Body of pancreas (tissue), 4 donors: Measurements from ENCODE around the gene CNOT1. TPM values are rescaled to one million over a fixed set of nuclear protein-coding genes. Genes with fewer than 3 reads are reported as not detected.
A peak's percentile ranks its signal among the peaks of the same experiment; 100 is the strongest.

ENCODE experiments used
- ATAC-seq: fragments of 150-250 bp; one replicate; pipeline ENCODE4 v1.9.1; 2016
- DNase-seq, 4 donors: peaks; one replicate each; pipeline ENCODE4 v3.0.0-alpha.2; 2019
- H3K27ac ChIP-seq, 4 donors: fragments of 200-600 bp; sonication (generic); 1 replicate in 3 of 4; 2 replicates in 1 of 4; pipeline versions ENCODE4 v1.5.1 to v1.6.1; 2016 to 2019; ENCODE audit warnings: mild to moderate bottlenecking in 1 of 4, mixed read lengths in 1 of 4, moderate library complexity in 1 of 4
- H3K27me3 ChIP-seq, 2 donors: fragments of 200-600 bp; sonication (generic); one replicate each; pipeline ENCODE4 v1.6.0; 2016; ENCODE audit warnings: mild to moderate bottlenecking in 1 of 2
- H3K36me3 ChIP-seq, 2 donors: fragments of 200-600 bp; sonication (generic); replicated peaks in 1 of 2; 2 replicates each; pipeline ENCODE4 v1.5.1; 2016; ENCODE audit warnings: low read depth in 2 of 2; ENCODE audit not compliant: insufficient read depth in 1 of 2
- H3K4me1 ChIP-seq: fragments of 200-600 bp; sonication (generic); one replicate; pipeline ENCODE4 v1.6.0; 2016
- H3K4me3 ChIP-seq, 2 donors: fragments of 200-600 bp; sonication (generic); 1 replicate in 1 of 2; 2 replicates in 1 of 2; pipeline ENCODE4 v1.5.1; 2016 to 2019
- H3K9me3 ChIP-seq, 3 donors: fragments of 200-600 bp; sonication (generic); 1 replicate in 2 of 3; 2 replicates in 1 of 3; pipeline ENCODE4 v1.5.1; 2016
- CTCF ChIP-seq, 7 experiments: fragments of 450-650 bp in 4 of 7; fragments of 200-600 bp in 3 of 7; sonication (generic) in 3 of 7; IDR thresholded peaks; one replicate each; pipeline ENCODE4 v1.5.1; 2016 to 2019; ENCODE audit warnings: antibody characterized with exemption in 7 of 7
- POLR2A ChIP-seq, 3 donors: fragments of 450-650 bp; IDR thresholded peaks; one replicate each; pipeline ENCODE4 v1.6.1; 2016; ENCODE audit warnings: antibody characterized with exemption in 3 of 3, mild to moderate bottlenecking in 2 of 3
- WGBS, 2 donors: methylation state at CpG; one replicate each; pipeline ENCODE4 v1.1.5; 2017; 5-methylcytosine and 5-hydroxymethylcytosine counted together
- intact Hi-C: fragments of 100-400 bp; cut with DNase I; formaldehyde crosslinking; loops from one replicate; pipeline ENCODE4 v1.15.1; 2023
- small RNA-seq: library from RNA; depleted of rRNA; stranded (forward); fragments of <200 nt; gene quantifications from one replicate; pipeline ENCODE3, GENCODE V24; 2016
- total RNA-seq, 2 donors: library from RNA; depleted of rRNA; stranded (reverse); fragments of >200 nt; gene quantifications; one replicate each; pipeline ENCODE4 v1.1.0, GENCODE V29; 2016

Gene CNOT1
- total RNA-seq, 2 donors from 2014 or later, result 56.8 to 63.9 TPM

DNA sequence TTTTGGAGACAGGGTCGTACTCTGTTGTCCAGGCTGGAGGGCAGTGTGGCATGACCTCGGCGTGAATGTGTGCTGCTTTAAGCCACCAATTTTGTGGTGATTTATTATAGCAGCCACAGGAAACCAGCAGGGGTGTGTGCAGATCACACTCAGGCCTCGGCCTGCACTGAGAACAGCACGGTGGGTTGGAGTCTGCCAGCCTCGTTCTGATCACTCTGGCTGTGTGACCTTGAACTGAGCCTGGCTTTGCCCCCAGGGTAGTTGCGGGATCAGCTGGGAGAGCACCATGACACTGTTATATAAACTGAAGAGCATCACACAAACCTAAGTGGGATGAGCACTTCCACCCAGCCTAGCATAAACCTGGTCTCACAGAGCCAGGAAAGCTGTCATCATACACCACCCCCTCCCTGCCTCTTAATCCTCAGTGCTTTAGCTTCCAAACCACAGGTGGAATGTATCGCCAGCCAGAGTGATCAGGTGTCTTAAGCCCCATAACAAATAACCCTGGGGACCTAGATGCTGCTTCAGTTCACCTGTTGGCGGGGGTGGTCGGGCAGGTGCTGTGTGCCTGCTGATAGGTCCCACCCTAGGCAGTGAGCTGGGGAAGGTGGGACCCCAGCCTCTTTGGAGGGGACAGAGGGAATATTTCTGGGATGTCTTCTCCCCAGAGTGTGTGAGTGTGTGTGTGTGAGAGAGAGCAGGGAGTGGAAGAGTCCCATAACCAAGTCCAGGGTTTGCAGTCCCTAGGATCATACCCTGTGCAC, 158.2 kb downstream of the CNOT1 start:
- H3K27ac ChIP-seq, result no peak overlapping the region
- intact Hi-C loops, result no loop called here
- H3K36me3 ChIP-seq, result no peaks in the 10 kb centered on the region
- ATAC-seq (no peak), DNase-seq (no peak)
- H3K27me3 ChIP-seq, result peaks cover 0 to 9% of the 10 kb centered on the region in 2 donors
- no peaks in the 10 kb centered on the region for H3K4me1 ChIP-seq
- no peak for TF ChIP-seq POLR2A (IDR thresholded peaks at IDR 0.05)
- no peak for TF ChIP-seq CTCF (IDR thresholded peaks at IDR 0.05)
- WGBS, 2 donors, result 56% methylated on average over 4 to 10 of the region's 10 CpGs
- no peak overlapping the region for H3K4me3 ChIP-seq
- H3K9me3 ChIP-seq, result no peaks in the 10 kb centered on the region

Small RNA genes within 50 kb of the gene (small RNA-seq; reads per million reads assigned to genes)
- not detected for gene RNU6-103P
- 291 reads per million, percentile 97 among the genes with 10 or more reads in this experiment for gene SNORA46
- gene SNORA50A, result not detected

Other genes starting within 250 kb of the CNOT1 start
- 1 to 10 TPM; 2.6 to 3.6 TPM for gene GINS3, start 237.4 kb downstream of the CNOT1 start, total RNA-seq
- gene NDRG4, start 129.7 kb downstream of the CNOT1 start, total RNA-seq, result 10 to 100 TPM in 1 of 2 donors, 1 to 10 TPM in 1; 6.0 to 33.9 TPM
- gene SETD6, start 114.3 kb downstream of the CNOT1 start, total RNA-seq, result 10 to 100 TPM; 67.7 to 80.8 TPM
- gene SLC38A7, start 54.9 kb upstream of the CNOT1 start, total RNA-seq, result 1 to 10 TPM; 6.3 to 7.3 TPM
- 10 to 100 TPM; 26.2 to 44.8 TPM for gene GOT2, start 104.5 kb upstream of the CNOT1 start, total RNA-seq